Heart left ventricle (tissue), 16 donors: ENCODE measurements around the gene TPRG1L. TPM values are rescaled to one million over a fixed set of nuclear protein-coding genes. Genes with fewer than 3 reads are reported as not detected.

Source experiments
- ATAC-seq, 4 donors: fragments of 200-7000 bp; cut with Tn5 transposase; one replicate each; pipeline ENCODE4 v1.9.1; 2020 to 2022; ENCODE audit warnings: moderate library complexity in 4 of 4, mild to moderate bottlenecking in 3 of 4, moderate number of reproducible peaks in 1 of 4
- DNase-seq, 5 donors: peaks; one replicate each; pipeline ENCODE4 v3.0.0-alpha.2; 2020
- H3K27ac ChIP-seq, 12 donors: fragments of 200-600 bp; sonication (generic) in 4 of 12; one replicate each; pipeline versions ENCODE4 v1.5.0 to v1.8.0; 2016 to 2022; ENCODE audit warnings: mild to moderate bottlenecking in 2 of 12
- H3K27me3 ChIP-seq, 9 donors: fragments of 200-600 bp; sonication (generic) in 2 of 9; one replicate each; pipeline versions ENCODE4 v1.5.1 to v1.8.0; 2016 to 2022; ENCODE audit warnings: mild to moderate bottlenecking in 3 of 9
- H3K36me3 ChIP-seq, 9 donors: fragments of 200-600 bp; sonication (generic) in 2 of 9; one replicate each; pipeline versions ENCODE4 v1.5.0 to v1.8.0; 2018 to 2022; ENCODE audit warnings: mild to moderate bottlenecking in 2 of 9
- H3K4me1 ChIP-seq, 12 donors: fragments of 200-600 bp; sonication (generic) in 4 of 12; one replicate each; pipeline versions ENCODE4 v1.5.0 to v1.8.0; 2016 to 2022; ENCODE audit warnings: mild to moderate bottlenecking in 3 of 12
- H3K4me3 ChIP-seq, 12 donors: fragments of 200-600 bp; sonication (generic) in 4 of 12; one replicate each; pipeline versions ENCODE4 v1.5.0 to v1.8.0; 2017 to 2022; ENCODE audit warnings: mild to moderate bottlenecking in 9 of 12, moderate library complexity in 4 of 12
- H3K9me3 ChIP-seq, 12 donors: fragments of 200-600 bp; sonication (generic) in 4 of 12; one replicate each; pipeline versions ENCODE4 v1.5.0 to v1.8.0; 2016 to 2022; ENCODE audit warnings: mild to moderate bottlenecking in 1 of 12
- POLR2A ChIP-seq, 2 donors: fragments of 450-650 bp; IDR thresholded peaks; one replicate each; pipeline ENCODE4 v1.6.1; 2017; ENCODE audit warnings: antibody characterized with exemption in 2 of 2, mild to moderate bottlenecking in 2 of 2, moderate library complexity in 2 of 2
- WGBS, 4 donors: extraction: QIAGEN DNeasy Blood & Tissue Kit in 2 of 4; methylation state at CpG; one replicate each; pipeline versions ENCODE4 v1.1.5 to v1.1.7; 2013 to 2018; 5-methylcytosine and 5-hydroxymethylcytosine counted together
- intact Hi-C, 10 donors: fragments of 100-400 bp; cut with DNase I; formaldehyde crosslinking; loops; one replicate each; pipeline versions ENCODE4 v1.11.1 to v1.14.2; 2022
- polyA plus RNA-seq, 2 donors: library from polyadenylated mRNA; stranded (reverse); fragments of 200-250 nt; gene quantifications; one replicate each; pipeline ENCODE4 v1.2.3, GENCODE V29; 2013
- total RNA-seq, 9 donors: library from RNA; depleted of rRNA in 2 of 9; stranded (reverse); fragments of >200 nt in 2 of 9; fragmentation: NEBNext Ultra II Directional in 3 of 9; extraction: Animal tissue kit (Norgen Biotek cat#: 25700) in 3 of 9; gene quantifications; one replicate each; pipeline versions ENCODE4 v1.1.0 to v1.2.4, GENCODE V29; 2016 to 2023
- TF ChIP-seq, protein P1 (sequence below), 12 donors: fragments of 200-600 bp; sonication (generic) in 4 of 12; IDR thresholded peaks; one replicate each; pipeline versions ENCODE4 v1.5.0 to v1.8.0; 2018 to 2022; ENCODE audit warnings: antibody characterized with exemption in 12 of 12, mild to moderate bottlenecking in 5 of 12
- donor health status: ischemic (EF 13 %, LVEDD 7.1; RV severe dilation, severe dysfunction).
- donor health status: healthy with polysubstance abuse.
- donor health status: DM: no; HTN: yes; CAD: no.
- donor health status: DM: no; HTN: no; CAD: no.
- donor health status: ischemic (EF 25% LVEDD 6.9; RV normal size, moderate dysfunction).
- donor health status: ischemic (EF 25% LVEDD 5.7; RV mildly dilated, moderate dysfunction).
- donor health status: healthy.
- donor health status: DM: yes; HTN: yes; CAD: no.
- donor health status: ischemic (EF 35%, LVEDD 5.7; RV mildly dilated, moderate dysfunction).
- donor health status: nonischemic (EF 11% LVEDD 7.7; RV severe dilation, severe dysfunction).
- donor health status: DM: yes; HTN: yes; CAD: no.
- donor health status: PGD.
- donor health status: ischemic (EF 29% LVEDD 5.4; RV normal size, mild dysfunction).
- donor health status: nonischemic (EF 23%, LVEDD 6.1; RV moderate dilation, normal function).

TPRG1L gene
- total and polyA plus RNA-seq, 11 donors, result 24.2 to 58.0 (median 48.8) TPM

DNA sequence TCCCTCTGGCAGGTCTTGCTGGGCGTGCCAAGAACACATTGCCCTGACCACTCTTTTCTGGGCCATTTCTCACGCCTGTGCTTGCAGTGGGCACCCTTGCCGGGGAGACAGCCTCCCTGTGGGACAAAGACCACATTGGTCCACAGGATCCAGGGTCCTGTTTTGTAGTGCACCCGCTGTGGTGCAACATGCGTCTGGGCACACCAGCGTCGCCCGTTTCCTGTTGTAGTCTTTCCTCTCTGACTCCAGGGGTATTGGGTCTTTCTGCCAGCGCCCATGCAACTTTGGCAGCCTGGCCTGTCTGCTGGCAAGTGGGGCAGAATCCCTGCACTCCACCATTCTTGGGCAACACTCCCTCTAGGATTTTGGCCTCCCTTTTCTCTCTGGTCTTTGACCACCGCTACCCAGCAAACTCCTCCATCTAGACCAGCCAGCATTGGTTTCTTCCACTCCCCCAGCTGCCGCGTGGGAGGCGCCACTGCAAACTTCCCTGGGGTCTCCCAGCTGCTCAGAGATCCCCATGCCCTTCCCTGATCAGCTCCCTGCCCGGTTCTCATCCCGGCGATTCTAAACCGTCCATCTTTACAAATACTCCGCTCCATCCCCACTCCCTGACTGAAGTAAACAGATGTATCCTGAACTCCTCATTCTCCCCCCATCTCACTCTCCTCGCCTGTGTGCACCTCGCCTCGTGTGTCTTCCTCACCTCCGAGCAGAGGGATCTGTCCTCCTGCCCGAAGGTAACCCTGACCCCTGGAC lies 1.2 kb upstream of the TPRG1L start:
- TF ChIP-seq, protein P1, sequence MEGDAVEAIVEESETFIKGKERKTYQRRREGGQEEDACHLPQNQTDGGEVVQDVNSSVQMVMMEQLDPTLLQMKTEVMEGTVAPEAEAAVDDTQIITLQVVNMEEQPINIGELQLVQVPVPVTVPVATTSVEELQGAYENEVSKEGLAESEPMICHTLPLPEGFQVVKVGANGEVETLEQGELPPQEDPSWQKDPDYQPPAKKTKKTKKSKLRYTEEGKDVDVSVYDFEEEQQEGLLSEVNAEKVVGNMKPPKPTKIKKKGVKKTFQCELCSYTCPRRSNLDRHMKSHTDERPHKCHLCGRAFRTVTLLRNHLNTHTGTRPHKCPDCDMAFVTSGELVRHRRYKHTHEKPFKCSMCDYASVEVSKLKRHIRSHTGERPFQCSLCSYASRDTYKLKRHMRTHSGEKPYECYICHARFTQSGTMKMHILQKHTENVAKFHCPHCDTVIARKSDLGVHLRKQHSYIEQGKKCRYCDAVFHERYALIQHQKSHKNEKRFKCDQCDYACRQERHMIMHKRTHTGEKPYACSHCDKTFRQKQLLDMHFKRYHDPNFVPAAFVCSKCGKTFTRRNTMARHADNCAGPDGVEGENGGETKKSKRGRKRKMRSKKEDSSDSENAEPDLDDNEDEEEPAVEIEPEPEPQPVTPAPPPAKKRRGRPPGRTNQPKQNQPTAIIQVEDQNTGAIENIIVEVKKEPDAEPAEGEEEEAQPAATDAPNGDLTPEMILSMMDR (IDR thresholded peaks at IDR 0.05), result no peak
- TF ChIP-seq POLR2A (IDR thresholded peaks at IDR 0.05), result no peak
- DNase-seq (peak in 1 of 5 donors; percentile 50), ATAC-seq (no peak)
- H3K27ac ChIP-seq, result peak overlapping the region in 9 of 12 donors; percentile 24 to 88 (median 76)
- H3K36me3 ChIP-seq, result peaks cover 0 to 23% (median 20%) of the 10 kb centered on the region in 9 donors
- H3K9me3 ChIP-seq, result no peaks in the 10 kb centered on the region
- peaks cover 0 to 39% (median 28%) of the 10 kb centered on the region in 12 donors for H3K4me1 ChIP-seq
- WGBS, 4 donors, result 29 to 36% (median 32%) methylated on average over 23 of the region's 23 CpGs
- peak overlapping the region; percentile 71 to 99 (median 96) for H3K4me3 ChIP-seq
- intact Hi-C loops, result loop anchor here in 5 of 10 donors (2.0 to 10.0 kb wide), 3 partner anchors 23 to 171 kb away; partner anchors contain the start of gene ARHGEF16 (in 2 of the 5)
- H3K27me3 ChIP-seq, result no peaks in the 10 kb centered on the region

DNA sequence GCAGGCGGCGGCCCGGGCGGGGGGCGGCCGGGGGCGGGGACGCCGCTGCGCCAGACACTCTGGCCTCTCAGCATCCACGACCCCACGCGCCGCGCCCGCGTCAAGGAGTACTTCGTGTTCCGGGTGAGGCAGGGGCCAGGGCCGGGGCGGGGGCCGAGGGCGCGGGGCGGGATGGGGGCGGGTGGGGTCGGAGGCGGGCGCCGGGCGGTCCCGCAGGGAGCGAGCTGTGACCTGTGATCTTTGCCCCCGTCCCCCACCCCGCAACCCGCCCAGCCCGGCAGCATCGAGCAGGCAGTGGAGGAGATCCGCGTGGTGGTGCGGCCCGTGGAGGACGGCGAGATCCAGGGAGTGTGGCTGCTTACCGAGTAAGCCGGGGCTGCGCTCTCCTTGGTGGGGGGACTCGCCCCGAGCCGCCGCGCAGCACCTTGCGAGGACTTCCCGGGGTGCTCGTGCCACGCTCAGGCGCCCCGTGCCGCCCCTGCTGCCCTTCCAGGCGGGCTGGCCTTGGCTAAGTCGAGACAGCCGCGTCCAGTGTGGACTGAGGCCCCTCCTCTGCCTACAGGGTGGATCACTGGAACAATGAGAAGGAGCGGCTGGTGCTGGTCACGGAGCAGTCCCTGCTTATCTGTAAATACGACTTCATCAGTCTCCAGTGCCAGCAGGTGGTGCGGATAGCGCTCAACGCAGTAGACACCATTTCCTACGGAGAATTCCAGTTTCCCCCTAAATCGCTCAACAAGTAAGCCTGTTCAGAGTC lies 514 bp downstream of the TPRG1L start:
- peak overlapping the region; percentile 71 to 99 (median 96) for H3K4me3 ChIP-seq
- ATAC-seq (peak in 2 of 4 donors; percentile 26 to 42), DNase-seq (peak in 1 of 5 donors; percentile 56)
- H3K4me1 ChIP-seq, result peaks cover 0 to 37% (median 24%) of the 10 kb centered on the region in 12 donors
- intact Hi-C loops, result loop anchor here in 3 of 10 donors (2.0 to 10.0 kb wide), 2 partner anchors 21 to 99 kb away; no protein-coding TSS in a partner anchor
- H3K9me3 ChIP-seq, result no peaks in the 10 kb centered on the region
- peak overlapping the region; percentile 49 to 88 (median 78) for H3K27ac ChIP-seq
- TF ChIP-seq, protein P1 (IDR thresholded peaks at IDR 0.05), result no peak
- TF ChIP-seq POLR2A (IDR thresholded peaks at IDR 0.05), result no peak
- peaks cover 0 to 40% (median 37%) of the 10 kb centered on the region in 9 donors for H3K36me3 ChIP-seq
- no peaks in the 10 kb centered on the region for H3K27me3 ChIP-seq
- 1 to 10% (median 3%) methylated on average over 12 to 71 of the region's 71 CpGs for WGBS, 4 donors

DNA sequence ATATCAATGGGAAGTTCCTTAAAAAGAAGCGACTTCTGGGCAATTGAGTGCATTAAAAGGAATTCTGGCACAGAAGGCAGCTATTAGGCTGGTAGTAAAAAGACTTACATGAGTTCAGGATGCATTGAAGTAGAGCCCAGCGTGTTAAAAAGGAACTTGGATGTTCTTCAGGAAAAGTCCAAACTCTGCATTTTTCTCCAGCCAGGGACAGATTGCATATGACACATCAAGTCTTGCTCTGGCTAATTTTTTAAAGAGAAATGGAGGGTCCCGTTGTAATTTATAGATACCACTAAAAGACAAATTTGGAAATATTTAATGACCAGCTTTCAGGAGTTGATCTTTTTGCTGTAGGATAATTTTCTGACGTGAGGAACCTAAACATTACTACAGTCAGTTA lies 1.2 kb downstream of the TPRG1L start:
- no peaks in the 10 kb centered on the region for H3K9me3 ChIP-seq
- DNase-seq (no peak), ATAC-seq (no peak)
- TF ChIP-seq POLR2A (IDR thresholded peaks at IDR 0.05), result no peak
- TF ChIP-seq, protein P1 (IDR thresholded peaks at IDR 0.05), result no peak
- intact Hi-C loops, result loop anchor here in 2 of 10 donors (10.0 kb wide), 1 partner anchor 99 kb away; no protein-coding TSS in a partner anchor
- no peaks in the 10 kb centered on the region for H3K27me3 ChIP-seq
- 82 to 86% (median 84%) methylated on average over 4 of the region's 4 CpGs for WGBS, 4 donors
- H3K4me1 ChIP-seq, result peaks cover 0 to 35% (median 24%) of the 10 kb centered on the region in 12 donors
- peaks cover 0 to 47% (median 44%) of the 10 kb centered on the region in 9 donors for H3K36me3 ChIP-seq
- peak overlapping the region in 10 of 12 donors; percentile 71 to 99 (median 97) for H3K4me3 ChIP-seq
- H3K27ac ChIP-seq, result peak overlapping the region in 5 of 12 donors; percentile 66 to 88 (median 78)
